Activated CD8-positive, alpha-beta memory T cell treated with anti-CD3 and anti-CD28 coated beads for 48 hours (primary cell): ENCODE measurements around the gene BOD1L2.

Experiments used
- DNase-seq, 3 experiments: peaks; one replicate each; pipeline ENCODE4 v3.0.0-alpha.2; 2020; ENCODE audit warnings: low read depth in 2 of 3, low spot score in 2 of 3

Gene BOD1L2

DNA sequence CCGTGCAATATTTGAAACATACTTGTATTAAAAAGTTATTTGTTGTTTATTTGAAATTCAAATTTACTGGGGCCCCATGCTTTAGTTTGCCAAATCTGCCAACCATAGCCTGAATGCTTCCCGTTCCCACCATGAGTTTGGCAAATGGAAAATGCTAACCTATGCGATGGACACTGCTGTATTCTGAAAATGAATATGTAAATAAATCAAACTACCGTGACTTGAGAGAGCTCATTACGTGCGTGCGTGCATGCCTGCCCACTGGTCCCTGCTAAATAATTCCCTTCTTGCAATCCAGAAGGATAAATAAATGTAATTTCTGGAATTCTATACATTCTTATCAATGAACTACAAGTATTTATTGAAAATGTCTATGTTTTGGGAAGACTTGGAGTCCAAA lies 3.2 kb downstream of the BOD1L2 start:
- DNase-seq = no peak

DNA sequence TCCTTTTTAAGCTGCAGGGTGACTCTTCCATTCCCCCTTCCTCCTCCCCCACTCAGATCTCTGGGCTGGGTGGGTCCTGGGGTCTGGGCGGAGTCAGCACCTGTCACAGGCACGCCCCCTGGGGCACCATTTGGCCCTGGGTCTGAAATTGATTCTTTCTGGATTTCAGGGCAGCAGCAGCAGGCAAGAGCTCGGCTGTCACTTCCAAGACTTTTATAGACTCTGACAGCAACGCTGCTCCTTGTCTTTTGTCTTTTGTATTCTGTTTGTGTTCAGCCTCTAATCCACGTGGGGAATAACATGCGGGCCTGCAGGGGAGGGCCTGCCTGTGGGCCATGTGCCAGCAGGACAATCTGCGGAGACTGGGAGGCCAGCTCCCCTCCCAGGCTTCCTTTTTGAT lies 3.9 kb downstream of the BOD1L2 start:
- DNase-seq = no peak

DNA sequence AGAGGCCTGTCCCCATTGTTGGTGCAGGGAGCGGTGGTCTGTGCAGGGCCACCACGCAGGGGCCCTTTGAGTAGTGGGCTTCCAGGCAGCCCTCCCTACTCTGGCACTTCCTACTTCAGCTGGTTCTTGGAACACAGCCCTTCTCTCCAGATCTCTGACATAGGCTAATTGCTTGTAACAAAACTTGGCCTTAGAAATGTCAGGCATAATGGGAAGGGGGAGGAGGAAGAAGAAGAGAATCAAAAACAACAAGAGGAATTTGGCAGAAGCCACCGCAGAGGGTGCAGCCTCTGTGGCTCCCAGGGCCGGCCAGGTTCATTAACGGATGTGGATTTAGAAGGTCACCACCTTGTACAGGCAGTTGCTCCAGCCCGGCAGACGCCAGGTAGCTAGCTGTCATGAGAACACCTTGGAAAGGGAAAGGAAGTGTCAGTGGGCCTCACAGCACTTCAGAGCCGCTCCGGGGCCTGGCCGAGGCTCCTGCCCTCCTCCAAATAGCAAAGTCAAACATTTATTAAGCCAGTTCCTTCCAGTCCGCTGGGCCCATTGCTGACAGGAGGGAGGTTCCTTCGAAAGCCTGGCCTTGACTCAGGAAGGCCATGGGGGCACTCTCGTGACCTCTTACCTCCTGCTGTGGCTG lies 7.4 kb downstream of the BOD1L2 start:
- no peak for DNase-seq

DNA sequence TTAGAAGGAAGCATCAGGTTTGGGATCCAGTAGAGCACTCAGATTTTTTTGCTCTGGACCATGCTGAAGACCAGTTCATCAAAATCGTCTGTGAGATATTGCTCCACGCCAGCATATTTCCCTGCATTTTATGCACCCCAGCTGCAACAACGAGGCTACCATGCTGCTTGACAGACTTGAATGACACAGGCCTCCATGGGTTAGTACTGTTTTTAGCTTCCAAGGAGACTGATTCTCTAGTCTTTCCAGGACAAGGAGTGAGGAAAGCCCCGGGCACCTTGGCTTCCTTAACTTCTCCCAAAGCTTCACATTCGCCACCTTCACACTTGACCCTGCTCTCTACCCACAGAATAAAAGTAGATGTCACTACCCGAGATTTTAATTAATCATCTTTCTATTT lies 17.5 kb downstream of the BOD1L2 start:
- DNase-seq = no peak

DNA sequence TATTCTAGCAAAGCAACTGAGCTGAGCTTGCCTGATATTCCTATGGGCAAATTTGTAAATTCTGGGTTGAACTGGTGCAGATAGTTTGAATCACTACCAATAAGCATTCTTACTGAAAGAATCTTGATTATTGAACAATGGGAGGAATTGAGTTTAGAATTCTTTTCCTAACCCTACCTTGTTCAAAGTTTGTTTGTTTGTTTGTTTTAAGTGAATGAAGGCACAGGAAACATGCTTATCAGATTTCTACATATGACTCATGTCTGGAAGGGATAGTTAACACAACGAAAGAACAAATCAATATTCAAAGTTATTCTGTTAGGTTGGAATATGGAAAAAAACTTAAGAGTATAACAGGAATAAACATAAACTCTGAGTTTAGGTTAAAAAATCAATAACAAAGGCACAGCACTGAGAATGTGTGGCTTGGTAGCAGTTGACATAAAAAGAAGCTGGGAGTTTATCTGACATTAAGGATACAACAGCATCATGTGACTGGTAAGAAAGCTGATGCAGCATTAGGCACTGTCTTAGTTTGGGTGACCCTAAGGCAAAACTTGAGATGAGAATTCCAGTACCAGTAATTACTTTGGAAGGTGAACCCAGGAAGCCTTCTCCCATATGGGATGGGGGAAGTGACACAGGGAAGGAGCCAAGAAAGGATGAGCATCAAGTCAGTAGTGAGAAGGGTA lies 20.9 kb downstream of the BOD1L2 start:
- DNase-seq = no peak

DNA sequence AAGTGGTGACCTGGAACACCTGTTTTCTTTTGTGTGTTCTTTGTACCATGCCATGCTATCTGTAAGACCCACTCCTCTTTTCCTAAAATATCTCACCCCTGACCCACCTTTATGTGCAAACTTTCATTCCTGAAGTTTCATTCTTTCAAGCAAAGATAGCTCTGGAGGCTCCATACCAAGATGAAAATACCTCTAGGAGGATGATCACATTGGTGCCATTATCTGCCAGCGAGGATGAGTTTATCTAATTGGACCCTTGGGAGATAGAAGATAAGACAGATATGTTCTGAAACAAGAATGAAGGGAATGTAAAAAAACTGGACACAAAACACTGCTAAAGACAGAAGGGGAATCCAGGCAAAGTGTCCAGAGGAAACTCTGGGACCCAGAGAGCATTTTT lies 24.1 kb downstream of the BOD1L2 start:
- no peak for DNase-seq

DNA sequence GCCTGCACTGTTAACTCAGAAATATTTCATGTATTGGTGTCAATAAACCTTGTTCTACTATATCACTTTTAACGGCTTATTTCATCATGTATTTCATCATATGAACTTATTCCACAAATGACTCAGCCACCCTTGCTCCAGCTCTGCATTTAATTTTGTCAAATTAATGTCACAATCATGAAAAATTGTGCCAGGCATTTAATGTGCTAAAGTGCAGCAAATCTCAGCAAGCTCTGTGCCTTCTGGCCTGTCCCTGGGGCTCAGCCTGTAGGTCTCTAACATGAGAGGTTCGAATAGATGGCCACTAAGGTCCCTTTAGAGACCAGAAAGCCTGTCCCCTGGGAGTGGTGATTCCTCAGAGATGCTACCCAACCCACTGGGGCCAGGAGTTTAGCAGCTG lies 28.6 kb downstream of the BOD1L2 start:
- DNase-seq = no peak

DNA sequence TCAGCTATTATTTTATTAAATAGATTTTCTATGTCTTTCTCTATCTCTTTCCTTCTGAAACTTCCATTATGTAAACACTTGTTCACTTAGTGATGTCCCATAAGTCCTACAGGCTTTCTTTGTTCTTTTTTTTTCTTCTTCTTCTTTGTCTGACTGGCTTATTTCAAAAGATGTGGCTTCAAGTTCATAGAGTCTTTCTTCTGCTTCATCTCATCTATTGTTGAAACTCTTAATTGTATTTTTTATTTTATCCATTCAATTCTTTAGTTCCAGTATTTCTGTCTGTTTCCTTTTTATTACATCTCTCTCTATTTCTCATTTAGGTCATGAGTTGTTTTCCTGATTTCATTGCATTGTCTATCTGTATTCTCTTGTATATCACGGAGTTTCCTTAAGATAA lies 38.5 kb downstream of the BOD1L2 start:
- no peak for DNase-seq

DNA sequence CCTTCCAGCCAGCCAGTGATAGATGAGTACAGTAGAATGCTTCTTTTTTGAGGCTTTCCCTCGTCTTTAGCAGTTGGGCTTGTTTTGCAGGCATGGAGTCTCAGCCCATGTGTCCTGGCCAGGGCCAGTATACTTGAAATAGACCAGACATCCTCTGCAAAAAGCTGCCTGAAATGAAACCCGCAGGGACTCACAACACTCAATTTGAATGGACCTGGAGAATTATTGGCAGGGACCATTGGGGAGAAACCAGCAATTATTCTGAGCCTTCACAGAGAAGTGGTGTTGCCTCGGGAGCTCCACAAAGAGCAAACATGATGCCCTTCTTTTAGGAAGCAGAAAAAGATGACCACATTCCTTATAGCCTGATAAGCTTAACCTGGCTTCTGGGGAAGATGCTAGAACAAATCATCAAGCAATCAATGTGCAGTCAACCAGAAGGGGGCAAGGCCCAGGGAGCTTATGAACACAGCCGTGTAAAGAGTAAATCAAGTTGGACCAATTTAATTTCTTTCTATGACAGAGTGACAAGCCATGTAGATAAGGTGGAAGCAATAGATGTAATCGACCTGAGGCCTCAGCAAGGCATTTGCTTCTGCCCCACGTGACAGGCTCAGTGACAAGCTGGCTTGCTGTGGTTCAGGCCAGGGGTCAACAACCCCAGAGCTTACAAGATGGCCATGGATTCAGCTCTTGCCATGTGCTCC lies 42.1 kb downstream of the BOD1L2 start:
- no peak for DNase-seq

DNA sequence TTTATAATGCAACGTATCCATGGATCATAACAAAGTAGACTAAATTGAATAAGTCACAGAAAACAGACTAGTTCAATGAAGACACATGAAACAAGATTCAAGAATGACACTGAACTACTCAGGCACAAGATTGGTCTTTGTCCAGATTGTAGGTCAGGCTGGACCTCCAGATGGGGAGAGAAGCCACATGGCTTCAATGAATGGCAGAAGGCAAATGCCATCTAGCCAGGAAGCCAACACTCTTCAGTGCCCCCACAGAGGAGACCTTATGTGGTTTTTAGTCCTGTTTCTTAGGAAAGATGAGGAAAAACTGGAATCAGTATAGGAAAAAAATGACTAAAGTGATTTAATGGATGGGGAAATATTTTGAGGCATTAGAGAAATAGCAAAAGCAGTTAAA lies 43.1 kb downstream of the BOD1L2 start:
- DNase-seq = no peak

DNA sequence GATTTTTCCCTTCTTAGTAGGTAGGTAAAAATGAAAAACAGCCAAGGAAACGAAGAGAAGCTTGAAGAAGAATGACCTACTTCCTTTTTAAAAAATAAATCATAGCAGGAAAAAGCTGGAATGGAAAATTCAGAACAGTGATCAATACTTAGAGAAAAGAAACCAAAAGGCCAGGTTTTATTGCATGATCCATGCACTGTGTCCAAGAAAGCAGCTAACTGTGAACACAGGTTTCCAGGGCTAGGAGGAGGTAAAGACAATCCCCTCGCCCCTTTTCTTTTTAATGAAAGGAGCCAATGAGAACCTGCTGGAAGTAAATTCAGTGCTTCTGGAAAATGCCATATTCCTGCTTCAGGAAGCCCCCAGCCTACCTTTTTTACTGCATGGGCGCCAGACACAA lies 47.2 kb downstream of the BOD1L2 start:
- no peak for DNase-seq

DNA sequence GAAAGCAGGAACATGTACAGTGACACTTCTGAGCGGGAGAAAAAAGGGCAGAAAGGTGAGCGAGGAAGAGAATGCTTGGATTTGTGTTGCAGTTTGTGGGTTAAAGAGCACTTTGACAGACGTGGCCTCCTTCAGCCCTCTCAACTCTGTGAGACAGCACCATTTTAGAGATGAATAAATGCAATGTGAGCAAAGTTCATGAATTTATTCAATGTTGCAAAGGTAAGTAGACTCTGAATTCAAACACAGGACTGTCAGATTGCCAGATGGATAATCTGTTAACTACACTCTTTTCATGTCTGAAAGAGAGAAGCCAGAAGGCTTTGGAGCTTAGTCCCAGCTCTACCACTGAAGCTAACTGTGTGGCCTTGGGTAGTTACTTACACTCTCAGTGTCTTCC lies 47.7 kb downstream of the BOD1L2 start:
- no peak for DNase-seq

DNA sequence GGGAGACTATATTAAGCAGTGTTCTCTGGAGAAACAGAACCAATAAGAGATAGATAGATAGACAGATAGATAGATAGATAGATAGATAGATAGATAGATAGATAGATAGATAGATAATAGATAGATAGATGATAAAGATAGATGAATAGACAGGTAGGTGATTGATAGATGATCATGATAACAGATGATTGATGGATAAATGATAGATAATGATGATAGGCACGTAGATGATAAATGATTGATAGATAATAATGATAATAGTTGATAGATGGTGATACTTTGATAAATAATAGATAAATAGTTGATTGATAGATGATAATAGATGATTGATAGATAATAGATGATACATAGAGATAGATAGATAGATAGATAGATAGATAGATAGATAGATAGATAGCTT lies 48.5 kb downstream of the BOD1L2 start:
- DNase-seq = no peak

DNA sequence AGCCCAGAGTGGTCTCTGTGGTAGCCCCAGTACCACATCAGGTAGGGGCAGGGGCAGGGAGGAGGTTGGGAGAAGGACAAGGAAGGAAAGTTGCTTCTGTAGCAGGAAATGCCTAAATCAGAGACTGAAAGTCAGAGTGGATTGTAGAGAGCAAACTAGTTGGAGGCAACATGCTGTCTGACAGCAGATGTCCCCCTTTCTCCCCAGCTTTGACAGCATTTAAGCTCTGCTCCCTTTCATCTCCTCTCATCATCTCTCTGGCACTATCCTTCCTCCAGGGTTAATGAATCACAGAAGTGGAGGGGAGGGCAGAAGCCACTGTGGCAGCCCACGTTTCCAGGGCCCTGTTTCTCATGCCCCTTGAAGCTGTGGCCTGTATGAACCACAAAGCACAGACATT lies 50.4 kb downstream of the BOD1L2 start:
- no peak for DNase-seq

DNA sequence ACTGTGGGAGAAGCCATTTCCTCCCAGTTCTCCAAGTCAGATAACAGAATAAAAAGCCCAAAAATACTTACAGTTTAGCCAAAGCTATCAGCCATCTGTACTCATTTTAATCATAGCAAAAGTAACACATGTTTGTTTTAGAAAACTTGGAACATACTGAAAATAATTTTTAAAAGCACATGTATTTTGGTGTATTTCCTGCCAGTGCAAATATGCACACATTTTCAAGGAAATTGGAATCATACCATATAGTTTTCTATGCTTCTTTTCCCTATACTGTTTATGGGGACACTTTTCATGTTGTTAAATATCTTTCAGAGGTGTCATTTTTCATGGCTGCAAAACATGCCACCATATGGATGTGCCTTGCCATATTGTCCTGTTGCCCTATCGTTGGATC lies 51.2 kb downstream of the BOD1L2 start:
- DNase-seq = no peak
